Non-pigmented ciliary epithelial cell (primary cell): ENCODE data around the gene ANKRD42.
A peak's percentile ranks its signal among the peaks of the same experiment; 100 is the strongest.
"Not testable (repeated sequence)": the region's sequence is repeated elsewhere in the genome, so short reads cannot be mapped to it uniquely, and the experiment has no call there.

Experiments
- DNase-seq: peaks from one replicate; pipeline ENCODE4 v3.0.0-alpha.2; 2010; ENCODE audit warnings: low read depth

ANKRD42 gene

DNA sequence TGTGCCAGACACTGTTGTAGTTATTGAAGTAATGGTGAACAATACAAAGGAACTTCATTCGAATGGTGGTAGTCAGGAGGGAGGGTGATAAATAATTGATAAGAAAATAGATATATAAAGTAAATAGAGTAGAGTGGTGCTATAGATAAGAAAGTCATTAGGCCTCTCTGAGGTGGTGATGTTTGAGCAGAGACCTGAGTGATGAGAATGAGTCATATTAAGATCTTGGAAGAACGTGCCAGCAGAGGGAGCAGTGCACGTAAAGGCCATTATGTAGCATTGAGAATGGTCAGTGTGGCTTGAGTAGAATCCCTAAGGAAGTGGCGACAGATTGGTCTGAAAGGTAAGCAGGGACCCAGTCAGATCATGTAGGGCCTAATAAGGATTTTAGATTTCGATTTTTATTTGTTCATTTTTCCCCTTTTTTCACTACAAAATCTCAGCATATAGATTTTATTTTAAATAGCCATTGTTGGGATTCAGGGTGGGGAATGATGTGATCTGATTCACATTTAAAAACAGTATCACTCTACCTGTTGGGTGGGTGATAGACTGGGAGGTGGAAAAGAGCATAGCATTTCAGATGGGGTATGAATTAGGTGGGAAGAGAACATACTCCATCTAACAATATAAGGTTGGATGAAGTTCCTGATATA lies 47.9 kb downstream of the ANKRD42 start:
- no peak for DNase-seq

- DNase-seq, result no peak
Observed at GRCh38 chr11:83249445-83249844, 55.9 kb downstream of the ANKRD42 start.

- DNase-seq, result no peak
Observed at GRCh38 chr11:83249972-83250593, 56.6 kb downstream of the ANKRD42 start.

- DNase-seq, result no peak
Observed at GRCh38 chr11:83252266-83252665, 58.8 kb downstream of the ANKRD42 start.

DNA sequence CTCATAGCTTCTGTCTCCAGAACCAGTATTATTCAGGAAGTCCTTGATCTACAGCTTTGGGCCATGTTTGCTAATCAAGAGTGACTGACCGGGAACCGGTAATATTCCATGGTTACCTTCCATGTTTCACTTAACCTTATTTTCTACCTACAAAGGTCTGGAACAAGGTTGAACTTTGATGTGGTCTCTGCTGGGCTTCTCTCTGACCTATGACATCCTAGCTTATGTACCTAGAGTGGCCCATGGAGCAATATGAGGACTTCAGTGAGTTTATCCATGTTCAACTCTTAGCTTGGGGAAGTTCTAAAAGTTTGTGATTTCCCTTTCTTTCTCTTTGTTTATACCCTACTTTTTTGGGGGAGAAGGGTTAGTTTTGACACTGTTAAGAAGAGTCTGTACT lies 59.4 kb downstream of the ANKRD42 start:
- DNase-seq, result no peak

DNA sequence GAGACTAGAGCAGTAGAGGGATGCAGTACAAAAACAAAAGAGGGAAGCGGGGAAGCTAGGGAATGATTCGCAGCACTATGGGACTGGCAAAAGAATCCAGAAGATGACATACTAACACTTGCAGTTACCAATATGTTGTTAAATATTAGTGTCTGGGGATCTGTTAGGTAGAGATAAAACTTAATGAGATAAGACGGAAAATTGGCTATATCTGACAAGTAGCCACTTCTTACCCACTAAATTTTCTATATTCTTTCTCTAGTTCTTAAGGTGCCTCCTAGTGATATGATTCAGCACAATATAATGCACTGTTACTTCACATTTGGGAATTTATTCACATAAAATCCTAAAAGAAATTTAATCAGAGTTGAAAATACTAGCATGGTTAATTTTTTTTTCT lies 61.9 kb downstream of the ANKRD42 start:
- no peak for DNase-seq

DNA sequence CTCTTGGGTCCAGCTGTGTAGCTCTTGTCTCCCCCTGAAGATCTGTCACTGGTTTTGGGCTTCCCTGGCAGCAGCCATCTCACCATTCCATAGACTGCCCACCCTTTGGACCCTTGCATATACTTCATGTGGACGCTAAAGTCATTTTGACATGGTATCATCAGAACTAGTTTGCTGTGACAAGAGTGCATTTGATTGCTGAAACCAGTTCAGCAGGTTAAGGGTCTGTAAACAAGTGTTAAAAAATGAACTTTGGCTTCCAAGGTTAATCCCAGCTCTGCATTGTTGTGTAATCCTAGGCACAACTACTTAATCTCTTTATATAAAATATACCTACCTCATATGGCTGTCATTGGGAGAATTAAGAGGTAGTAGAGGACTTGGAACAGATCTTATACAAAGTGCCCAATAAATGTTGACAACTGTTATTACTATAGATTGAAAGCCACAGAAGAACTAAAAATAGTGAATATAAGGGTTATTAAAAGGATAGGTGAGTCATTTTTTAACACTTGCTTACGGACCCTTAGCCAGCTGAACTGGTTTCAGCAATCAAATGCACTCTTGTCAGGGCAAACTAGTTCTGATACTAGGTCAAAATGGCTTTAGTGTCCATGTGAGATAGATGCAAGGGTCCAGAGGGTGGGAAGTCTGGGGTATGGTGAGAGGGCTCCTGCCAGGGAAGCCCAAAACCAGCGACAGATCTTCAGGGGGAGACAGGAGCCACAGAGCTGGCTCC lies 63.3 kb downstream of the ANKRD42 start:
- DNase-seq, result no peak

DNA sequence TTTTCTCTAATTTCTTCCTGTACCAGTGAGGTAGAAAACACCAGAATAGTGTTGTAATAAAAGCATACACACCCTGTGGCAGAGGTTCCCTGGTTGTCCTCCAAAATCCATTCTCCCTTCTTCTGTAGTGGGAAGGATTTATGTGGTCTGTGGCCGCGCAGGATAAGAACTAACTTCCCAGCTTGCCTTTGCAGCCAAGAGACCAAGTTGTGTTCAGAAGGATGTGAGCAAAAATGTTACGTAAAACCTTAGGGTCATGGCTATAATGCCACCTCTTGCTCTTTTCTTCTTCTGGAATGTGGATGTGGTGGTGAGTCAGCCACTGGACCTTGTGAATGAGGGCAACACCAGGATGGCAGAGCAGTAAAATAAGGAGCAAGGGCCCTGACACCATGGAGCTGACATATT lies 64.3 kb downstream of the ANKRD42 start:
- DNase-seq, result peak; percentile 57

DNA sequence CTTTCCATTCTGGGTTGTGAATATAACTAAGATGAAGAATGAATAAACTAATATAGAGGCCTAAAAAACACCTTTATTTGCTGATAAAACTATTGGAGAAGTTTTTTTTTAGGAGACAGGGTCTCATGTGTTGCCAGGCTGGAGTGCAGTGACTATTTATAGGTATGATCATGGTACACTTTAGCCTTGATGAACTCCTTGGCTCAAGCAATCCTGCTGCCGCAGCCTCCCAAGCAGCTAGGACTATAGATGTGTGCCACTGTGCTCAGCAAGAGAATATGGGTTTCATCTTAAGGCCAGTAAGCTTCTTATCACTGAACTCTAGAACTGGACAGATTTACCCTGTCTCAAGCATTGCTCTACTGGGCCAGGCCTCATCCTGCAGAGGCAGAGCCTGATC lies 66.0 kb downstream of the ANKRD42 start:
- DNase-seq, result no peak

- no peak for DNase-seq
Observed at GRCh38 chr11:83265331-83265730, 71.8 kb downstream of the ANKRD42 start.

- DNase-seq, result not testable (repeated sequence)
Observed at GRCh38 chr11:83269080-83269479, 75.6 kb downstream of the ANKRD42 start.

DNA sequence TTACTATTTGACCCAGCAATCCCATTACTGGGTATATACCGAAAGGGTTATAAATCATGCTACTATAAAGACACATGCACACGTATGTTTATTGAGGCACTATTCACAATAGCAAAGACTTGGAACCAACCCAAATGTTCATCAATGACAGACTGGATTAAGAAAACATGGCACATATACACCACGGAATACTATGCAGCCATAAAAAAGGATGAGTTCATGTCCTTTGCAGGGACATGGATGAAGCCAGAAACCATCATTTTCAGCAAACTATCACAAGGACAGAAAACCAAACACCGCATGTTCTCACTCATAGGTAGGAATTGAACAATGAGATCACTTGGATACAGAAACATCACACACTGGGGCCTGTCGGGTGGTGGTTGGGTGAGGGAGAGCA lies 78.2 kb downstream of the ANKRD42 start:
- DNase-seq, result not testable (repeated sequence)

GRCh38 chr11:83272627-83273026 lies 79.1 kb downstream of the ANKRD42 start:
- DNase-seq, result peak; percentile 70

- DNase-seq, result no peak
Observed at GRCh38 chr11:83275888-83276641, 82.6 kb downstream of the ANKRD42 start.

GRCh38 chr11:83278351-83278750 lies 84.8 kb downstream of the ANKRD42 start:
- DNase-seq, result no peak

- DNase-seq, result no peak
Observed at GRCh38 chr11:83280256-83280655, 86.7 kb downstream of the ANKRD42 start.

DNA sequence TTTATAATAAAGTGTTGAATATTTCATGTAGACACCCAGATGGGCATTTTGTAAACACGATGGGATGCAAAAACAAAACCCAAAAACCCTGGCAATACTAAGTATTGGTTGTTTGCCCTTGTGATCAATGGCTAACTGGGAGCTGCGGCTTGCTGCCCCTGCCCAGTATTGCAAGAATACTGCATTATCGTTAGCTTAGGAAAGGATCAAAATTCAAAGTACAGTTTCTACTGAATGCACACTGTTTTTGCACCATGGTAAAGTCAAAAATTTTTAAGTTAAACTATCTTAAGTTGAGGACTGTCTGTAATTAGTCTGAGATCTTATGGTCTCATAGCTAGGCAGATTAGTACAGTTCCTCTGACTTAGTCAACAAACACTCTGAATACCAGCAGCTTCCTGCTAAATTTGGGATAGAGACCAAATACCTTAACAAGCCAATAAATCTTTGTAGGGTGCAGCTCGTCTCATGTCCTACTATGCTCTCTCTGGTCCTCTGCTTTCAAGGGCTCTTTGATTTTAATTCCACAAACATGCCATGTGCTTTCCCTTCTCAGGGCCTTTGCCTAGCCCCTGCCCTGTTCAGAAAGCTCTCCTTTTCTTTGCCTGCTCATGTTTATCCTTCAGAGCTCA lies 88.7 kb downstream of the ANKRD42 start:
- DNase-seq, result no peak

DNA sequence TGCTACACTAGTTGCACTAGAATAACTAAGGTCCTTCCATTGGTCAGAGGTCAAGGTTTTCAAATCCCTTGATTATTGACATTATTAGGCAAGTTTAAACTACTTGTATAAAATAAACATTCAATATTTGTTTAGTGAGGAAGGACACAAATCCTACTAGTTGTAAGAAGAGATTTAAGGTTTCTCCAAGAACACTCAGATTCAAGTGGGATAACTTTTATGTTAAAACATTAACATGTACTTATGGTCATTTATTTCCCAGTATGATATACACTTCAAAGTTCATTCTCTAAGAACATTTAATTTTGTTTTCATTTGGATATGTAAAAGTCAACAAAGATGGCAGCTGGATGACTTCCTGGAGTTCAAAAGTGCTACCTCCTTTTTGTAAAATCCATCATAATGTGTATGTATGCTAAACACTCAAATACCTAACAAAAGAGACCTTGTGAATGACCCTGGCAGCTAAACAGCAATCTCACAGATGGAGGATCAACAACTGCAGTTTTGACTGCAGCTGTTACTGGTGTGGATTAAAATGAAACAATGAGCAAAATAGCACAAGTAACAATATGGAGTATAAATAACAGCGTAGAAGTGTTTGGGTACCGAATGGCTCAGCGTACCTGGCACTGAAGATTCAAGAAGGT lies 91.1 kb downstream of the ANKRD42 start:
- DNase-seq, result no peak

GRCh38 chr11:83285151-83285770 lies 91.7 kb downstream of the ANKRD42 start:
- no peak for DNase-seq

DNA sequence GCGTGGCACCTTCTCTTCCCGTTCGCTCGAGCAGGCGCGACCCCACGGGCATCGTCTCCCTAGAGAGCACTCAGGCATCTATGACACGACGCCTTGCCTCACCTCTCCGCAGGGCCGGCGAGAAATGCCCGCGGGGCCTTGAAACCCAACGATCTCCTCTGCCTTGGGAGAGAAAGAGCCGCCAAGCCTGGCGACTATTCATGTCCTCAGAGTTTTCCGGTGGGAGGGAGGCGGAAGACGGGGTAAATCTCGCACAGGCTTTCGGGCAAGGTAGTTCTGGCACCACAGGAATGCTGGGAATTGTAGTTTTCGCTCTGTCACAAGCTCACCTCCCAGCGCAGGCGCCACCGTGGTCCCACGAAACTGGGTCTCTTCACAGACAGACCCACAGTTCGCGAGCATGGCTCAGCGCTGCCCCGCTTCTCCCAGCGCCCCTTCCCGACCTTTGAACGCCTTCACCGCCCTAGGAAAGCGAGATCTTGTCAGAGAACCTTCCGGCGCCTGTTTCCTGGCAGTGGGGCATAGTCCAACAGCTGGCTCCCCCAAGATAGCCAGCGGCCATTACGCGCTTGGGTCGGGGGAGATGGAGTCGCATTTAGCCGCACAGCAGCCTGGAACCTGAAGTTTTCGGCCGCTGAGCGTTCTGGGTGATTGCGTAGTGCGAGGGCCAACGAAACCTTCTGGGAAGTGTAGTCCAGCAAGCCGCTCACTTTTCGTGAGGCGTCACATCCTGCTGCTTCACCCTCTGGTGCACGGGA lies 92.4 kb downstream of the ANKRD42 start, which contains the start of gene CCDC90B:
CCDC90B (minus strand) TSS at position 597 of the 758 bp plus-strand sequence; CDS start at position 202, 395 bp downstream.
- peak; percentile 95 for DNase-seq
